ENCODE results near the gene KCNJ11. TPM values are rescaled to one million over a fixed set of nuclear protein-coding genes. Genes with fewer than 3 reads are reported as not detected.

Gene KCNJ11
- total RNA-seq, 1 experiment from 2014 or later = 0.74 TPM

DNA sequence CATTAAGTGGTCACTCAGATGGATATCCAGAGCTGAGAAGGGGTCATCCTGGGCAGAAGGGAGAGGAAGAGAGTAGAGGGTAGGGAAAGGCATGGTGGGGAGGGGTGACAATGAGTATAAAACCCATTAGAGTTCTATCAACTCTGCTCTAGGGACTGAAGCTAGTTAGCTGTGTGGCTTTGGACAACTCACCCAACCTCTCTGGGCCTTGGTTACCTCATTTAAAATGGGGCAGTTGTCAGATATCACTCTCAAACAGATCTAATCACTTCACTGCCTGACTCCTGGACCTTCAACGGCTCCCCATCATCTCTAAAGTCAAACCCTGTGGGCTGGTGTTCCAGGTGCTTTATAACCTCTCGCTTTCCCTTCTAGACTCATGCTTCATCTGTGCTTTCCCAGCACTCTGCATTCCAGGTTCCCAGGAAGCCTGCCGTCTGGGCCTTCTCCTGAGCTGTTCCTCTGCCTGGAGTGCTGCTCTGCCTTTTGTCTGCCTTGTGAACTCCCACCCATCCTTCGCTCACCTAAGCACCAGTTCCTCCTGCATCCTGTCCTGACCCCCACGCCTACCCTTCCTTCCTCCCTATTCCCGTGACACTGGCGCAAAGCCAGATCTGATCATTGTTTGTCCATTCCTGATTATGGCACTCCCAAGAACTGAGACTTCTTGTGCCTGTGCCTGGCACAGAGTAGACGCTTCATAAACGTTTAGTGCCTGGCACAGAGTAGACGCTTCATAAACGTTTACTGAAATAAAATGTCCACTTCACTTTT lies 22.3 kb upstream of the KCNJ11 start:
- no peak for DNase-seq (ENCODE audit: extremely low read depth, low read depth)

DNA sequence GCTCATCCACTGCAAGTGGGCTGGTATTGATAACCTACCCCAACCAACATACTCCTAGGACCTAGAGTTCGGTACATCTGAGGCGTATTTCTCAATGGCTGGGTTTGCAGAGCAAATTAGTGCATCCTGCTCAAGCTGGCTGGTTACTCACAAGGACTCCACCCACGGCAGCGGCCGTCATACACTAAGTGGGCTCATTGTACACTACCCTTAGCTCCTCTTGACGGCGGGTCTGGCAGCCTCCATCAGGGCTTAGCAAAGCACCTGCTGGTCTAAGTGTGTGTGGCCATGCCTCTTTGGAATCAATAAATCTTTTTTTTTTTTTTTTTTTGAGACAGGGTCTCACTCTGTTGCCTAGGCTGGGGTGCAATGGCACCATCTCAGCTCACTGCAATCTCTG lies 20.2 kb upstream of the KCNJ11 start:
- no peak for DNase-seq (ENCODE audit: extremely low read depth, low read depth)

DNA sequence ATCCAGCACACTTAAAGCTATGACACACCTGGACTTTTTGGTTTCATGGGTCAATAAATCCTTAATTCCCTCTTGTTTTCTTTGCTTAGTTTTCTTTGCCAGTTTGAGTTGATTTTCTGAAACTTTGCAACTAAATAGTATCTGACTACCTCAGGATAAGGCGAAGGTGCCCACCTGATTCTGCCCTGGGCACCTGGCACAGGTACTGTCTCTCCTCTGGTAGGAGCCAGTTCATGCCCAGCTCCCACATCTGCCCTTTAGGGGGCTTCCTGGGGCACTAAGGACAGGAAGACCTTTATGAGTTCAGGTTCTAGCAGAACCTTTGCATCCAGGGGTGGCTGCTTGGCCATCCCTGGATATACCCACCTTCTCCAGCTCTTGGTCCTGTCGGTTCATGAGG lies 19.6 kb upstream of the KCNJ11 start:
- DNase-seq (ENCODE audit: extremely low read depth, low read depth) = no peak

- no peak for DNase-seq (ENCODE audit: extremely low read depth, low read depth)
Observed at GRCh38 chr11:17407575-17407974, 19.1 kb upstream of the KCNJ11 start.

- DNase-seq (ENCODE audit: extremely low read depth, low read depth) = no peak
Observed at GRCh38 chr11:17406818-17407149, 18.3 kb upstream of the KCNJ11 start.

DNA sequence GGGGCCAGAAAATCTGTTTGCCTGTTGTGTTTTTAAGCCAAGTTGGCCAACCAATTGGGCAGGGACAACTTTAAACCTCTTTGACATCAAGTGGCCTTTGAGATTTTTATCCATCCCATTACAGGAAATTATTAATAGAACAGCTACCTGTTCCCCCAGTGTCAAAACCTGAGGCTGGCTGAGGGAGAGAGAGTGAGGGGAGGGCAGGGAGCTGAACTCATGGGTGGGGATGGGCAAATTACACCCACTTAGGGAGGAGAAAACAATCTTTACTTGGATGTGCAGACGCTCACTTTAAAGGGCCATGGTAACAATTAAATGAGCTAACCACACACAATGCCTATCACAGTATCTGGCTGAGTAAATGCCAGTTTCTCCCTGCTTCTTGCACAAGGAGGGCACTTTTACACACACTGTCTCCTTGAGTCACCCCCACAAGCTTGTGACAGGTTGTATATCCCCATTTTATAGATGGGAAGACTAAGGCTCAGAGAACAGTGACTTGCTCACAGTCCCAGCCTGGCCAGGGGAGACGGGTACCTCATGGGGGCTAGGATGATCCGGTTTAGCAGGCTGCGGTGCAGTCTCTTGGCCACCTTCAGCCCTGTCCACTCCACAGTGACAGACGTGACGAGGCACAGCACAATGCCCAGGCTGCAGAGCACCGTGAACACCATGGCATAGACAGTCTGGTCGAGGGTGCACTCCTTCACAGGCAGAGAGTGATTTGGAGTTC lies 17.8 kb upstream of the KCNJ11 start:
- DNase-seq (ENCODE audit: extremely low read depth, low read depth) = no peak

DNA sequence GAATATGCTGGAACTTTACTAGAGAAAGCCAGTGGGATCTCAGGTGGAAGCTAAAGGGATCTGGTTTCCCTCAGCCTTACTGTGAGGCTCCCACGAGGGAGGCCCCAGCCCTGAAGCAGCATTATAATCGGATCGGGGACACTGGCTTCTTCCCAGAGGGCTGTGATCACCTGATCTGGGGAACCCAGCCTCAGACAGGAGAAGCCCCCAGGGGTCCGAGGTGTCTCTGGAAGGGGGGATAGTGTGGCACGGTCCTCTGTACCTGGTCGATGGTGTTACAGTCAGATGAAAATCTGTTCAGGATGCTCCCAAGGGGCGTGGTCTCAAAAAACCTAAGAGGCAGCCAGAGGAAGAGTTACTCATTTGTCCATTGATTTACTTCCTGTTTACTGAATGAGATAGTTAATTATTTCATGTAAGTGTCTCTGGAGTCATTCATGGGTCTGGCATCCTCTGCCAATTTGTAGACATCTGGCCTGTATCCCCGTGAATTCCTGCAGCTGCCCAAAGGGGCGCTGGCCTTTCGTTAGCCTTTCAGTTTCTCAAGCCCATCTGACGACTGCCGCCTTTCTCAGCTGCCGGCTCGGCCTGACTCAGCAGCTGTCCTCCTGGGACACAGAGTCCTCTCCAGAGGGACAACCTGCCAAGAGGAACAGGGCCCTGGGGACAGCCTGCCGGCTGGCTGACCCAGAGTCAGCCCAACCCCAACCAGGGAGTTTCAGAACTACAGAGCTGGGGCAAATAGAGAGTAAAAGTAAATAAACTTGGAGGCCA lies 17.0 kb upstream of the KCNJ11 start:
- peak; percentile 53 for DNase-seq (ENCODE audit: extremely low read depth, low read depth)

- DNase-seq (ENCODE audit: extremely low read depth, low read depth) = no peak
Observed at GRCh38 chr11:17403980-17404759, 15.7 kb upstream of the KCNJ11 start.

DNA sequence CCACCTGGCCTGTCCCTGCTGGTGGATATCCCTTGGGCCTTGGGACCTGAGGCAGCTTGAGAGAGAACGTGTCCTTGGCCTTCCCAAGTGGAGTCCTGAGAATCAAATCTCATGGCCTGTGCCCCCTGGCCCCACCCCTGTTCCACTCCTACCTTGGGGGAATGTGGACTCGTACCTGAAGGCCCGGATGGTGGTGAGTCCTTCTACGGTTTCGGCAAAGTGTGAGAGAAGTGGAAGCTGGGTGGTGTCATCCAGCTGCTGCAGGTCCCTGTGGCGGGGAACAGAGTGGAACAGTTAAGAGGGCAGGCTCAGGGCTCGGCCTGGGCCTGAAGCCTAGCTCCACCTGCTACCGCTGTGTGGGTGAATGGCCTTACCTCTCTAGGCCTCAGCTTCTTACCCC lies 14.0 kb upstream of the KCNJ11 start:
- no peak for DNase-seq (ENCODE audit: extremely low read depth, low read depth)

DNA sequence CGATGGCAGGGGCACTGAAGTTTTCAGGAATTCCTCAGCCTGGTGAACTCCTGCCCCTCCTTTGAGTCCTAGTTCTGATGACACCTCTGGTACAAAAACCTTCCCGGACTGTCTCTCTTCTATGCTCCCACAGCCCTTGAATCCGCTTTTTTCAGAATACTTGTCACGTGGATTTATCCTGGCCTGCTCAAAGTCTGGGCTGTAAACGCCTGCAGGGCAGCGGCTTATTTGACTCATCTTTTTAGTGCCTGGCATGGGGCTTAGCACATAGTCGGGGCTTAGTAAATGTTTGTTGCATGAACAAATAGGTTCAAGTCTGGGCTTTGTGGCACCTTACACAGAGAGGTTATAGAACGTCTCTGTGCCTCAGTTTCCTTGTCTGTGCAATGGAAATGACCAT lies 13.4 kb upstream of the KCNJ11 start:
- DNase-seq (ENCODE audit: extremely low read depth, low read depth) = no peak

GRCh38 chr11:17401316-17401715 lies 12.9 kb upstream of the KCNJ11 start:
- no peak for DNase-seq (ENCODE audit: extremely low read depth, low read depth)

- no peak for DNase-seq (ENCODE audit: extremely low read depth, low read depth)
Observed at GRCh38 chr11:17400048-17400775, 11.8 kb upstream of the KCNJ11 start.

- no peak for DNase-seq (ENCODE audit: extremely low read depth, low read depth)
Observed at GRCh38 chr11:17399236-17399635, 10.8 kb upstream of the KCNJ11 start.

DNA sequence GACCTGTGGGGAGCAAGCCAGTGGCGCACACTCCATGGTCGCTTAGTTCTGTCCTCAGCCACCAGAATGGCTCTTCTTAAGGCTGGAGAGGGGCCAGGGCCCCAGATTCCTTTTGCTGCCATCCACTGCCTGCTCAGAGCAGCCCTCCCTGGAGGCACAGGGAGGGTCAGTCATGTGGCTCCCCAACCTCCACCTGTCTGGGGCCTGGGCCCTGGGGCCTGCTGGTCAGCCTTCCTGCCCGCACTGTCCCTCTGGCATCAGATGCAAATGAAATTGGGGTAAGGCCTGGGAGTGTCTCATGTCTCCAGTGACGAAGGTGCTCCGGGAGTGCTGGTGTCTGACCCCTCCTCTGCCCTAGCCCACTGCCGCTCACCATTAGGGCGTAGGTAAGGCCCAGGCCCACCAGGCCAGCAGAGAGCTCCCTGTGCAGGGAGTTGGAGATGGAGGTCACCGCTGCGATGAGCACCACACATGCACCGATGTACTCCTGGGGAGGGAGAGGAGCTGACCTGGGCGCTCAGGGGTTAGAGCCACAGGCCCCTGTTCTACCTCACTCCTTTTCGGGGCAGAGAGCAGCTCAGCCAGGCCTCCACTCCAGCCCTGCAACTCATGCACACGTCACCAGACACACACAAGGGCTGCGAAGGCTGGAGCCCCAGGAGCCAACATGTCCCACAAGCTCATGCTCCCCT lies 9.0 kb upstream of the KCNJ11 start:
- DNase-seq (ENCODE audit: extremely low read depth, low read depth) = no peak

GRCh38 chr11:17396598-17397310 lies 8.3 kb upstream of the KCNJ11 start:
- DNase-seq (ENCODE audit: extremely low read depth, low read depth) = no peak

- DNase-seq (ENCODE audit: extremely low read depth, low read depth) = no peak
Observed at GRCh38 chr11:17395978-17396377, 7.5 kb upstream of the KCNJ11 start.

DNA sequence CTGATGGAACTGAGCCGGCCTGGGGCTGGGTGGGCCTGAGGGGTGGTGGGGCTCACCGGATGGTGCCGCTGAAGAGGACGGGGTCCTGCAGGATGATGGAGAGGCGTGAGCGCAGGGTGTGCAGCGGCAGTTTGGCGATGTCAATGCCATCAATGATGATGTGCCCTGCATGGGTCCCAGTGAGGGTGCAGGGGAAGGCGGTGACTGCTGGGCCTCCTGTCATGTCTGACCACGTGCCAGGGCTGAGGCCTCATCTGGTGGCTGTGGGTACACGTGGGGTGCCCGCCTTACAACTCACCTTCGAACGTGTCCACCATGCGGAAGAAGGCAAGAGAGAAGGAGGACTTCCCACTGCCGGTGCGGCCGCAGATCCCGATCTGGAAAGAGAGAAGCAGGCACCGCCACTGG lies 7.1 kb upstream of the KCNJ11 start:
- DNase-seq (ENCODE audit: extremely low read depth, low read depth) = no peak

DNA sequence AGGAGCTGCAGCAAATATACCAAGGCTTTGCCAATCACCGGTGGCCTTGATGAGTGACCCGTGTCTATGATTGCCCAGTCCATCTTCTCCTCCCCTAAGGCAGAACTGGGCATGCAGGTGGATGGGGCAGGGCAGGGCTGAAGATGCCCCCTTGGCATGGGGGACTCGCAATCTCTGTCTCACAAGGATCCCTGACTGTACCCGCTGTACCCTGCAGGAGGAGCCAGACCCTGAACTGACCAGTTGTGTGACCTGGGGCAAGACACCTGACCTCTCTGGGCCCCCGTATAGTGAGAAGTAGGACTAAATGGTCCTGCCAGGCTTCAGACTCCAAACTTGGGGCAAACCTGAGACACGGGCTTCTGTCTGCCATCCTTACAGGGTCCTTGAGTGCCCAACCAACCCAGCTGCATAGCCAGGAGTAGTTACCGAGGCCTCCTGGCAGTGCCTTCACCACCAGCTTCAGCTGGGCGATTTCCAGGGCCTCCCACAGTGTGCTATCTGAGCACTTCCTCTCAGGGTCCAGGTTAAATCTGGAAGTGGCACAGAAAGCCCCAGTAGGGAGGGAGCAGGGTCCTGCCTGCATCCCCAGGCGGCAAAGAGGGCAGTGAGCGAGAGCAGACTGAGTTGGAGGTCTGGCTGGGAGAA lies 6.4 kb upstream of the KCNJ11 start:
- DNase-seq (ENCODE audit: extremely low read depth, low read depth) = no peak

Measured in NCI-H460 (cell line).